ENCODE measurements around the gene EPG5.

DNA sequence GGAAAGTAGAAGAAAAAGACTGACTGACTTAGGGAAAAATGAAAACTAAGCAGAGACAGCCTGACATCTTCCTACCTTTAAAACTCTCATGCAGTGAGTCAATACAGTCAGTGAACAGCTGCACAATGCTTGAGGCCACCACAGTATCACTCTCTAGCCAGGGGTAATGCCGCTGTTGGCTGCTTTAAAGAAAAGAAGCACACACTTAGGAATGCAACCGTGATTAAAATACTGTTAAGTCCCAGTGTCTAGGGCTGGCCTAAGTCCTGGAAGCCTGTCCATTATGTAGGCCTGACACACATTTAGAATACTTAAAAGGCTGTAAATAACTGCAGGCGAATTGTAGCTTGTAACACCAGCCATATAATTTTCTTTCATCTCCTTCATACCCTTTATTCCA is 91.0 kb downstream of the EPG5 start:
- TF ChIP-seq, protein P1, sequence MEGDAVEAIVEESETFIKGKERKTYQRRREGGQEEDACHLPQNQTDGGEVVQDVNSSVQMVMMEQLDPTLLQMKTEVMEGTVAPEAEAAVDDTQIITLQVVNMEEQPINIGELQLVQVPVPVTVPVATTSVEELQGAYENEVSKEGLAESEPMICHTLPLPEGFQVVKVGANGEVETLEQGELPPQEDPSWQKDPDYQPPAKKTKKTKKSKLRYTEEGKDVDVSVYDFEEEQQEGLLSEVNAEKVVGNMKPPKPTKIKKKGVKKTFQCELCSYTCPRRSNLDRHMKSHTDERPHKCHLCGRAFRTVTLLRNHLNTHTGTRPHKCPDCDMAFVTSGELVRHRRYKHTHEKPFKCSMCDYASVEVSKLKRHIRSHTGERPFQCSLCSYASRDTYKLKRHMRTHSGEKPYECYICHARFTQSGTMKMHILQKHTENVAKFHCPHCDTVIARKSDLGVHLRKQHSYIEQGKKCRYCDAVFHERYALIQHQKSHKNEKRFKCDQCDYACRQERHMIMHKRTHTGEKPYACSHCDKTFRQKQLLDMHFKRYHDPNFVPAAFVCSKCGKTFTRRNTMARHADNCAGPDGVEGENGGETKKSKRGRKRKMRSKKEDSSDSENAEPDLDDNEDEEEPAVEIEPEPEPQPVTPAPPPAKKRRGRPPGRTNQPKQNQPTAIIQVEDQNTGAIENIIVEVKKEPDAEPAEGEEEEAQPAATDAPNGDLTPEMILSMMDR (IDR thresholded peaks at IDR 0.05 in 4 of 5, conservative IDR thresholded peaks at IDR 0.05 in 1 of 5): no peak
- no peak for TF ChIP-seq POLR2A (IDR thresholded peaks at IDR 0.05)
